ENCODE results near the gene AHNAK.
A peak's percentile ranks its signal among the peaks of the same experiment; 100 is the strongest.

AHNAK gene

GRCh38 chr11:62423012-62423411 lies 123.6 kb downstream of the AHNAK start:
- TF ChIP-seq ZNF19 (tag by site-specific recombination; IDR thresholded peaks at IDR 0.05; ENCODE audit: low read depth) (no peak), ZIC2 (tag by site-specific recombination; IDR thresholded peaks at IDR 0.05) (peak; percentile 43; the same call in 1 of the 2 replicates), GLIS1 (tag by site-specific recombination; IDR thresholded peaks at IDR 0.05) (peak; percentile 51; the same call in 1 of the 2 replicates)
- ChIA-PET CTCF (interaction anchor here (0.7 to 7.8 kb wide), 8 partner anchors 28 to 271 kb away, joined by 3 to 188 read pairs (median 8); no protein-coding TSS in a partner anchor), POLR2A (interaction anchor here (0.7 to 1.6 kb wide), 3 partner anchors 121 to 170 kb away, joined by 4 to 5 read pairs (median 5); no protein-coding TSS in a partner anchor)
- no peaks in the 10 kb centered on the region for H3K9me3 ChIP-seq (ENCODE audit: control insufficient read depth, insufficient read depth, low read depth, low read length)
- H3K4me1 ChIP-seq (ENCODE audit: control insufficient read depth, insufficient read depth, low read length) = peaks cover 3% of the 10 kb centered on the region
- no peak overlapping the region for H3K4me3 ChIP-seq (ENCODE audit: low read depth, low read length)
- H3K36me3 ChIP-seq (ENCODE audit: control insufficient read depth in 2 of 2, insufficient read depth in 1 of 2, low read length in 2 of 2) = no peaks in the 10 kb centered on the region
- no peak overlapping the region for H3K27ac ChIP-seq (ENCODE audit: extremely low read depth, low read depth, low read length)

- no peak overlapping the region for H3K4me3 ChIP-seq (ENCODE audit: low read depth, low read length)
- CTCF ChIA-PET = interaction anchor here (0.6 to 7.8 kb wide), 12 partner anchors 23 to 1776 kb away, joined by 3 to 188 read pairs (median 4); no protein-coding TSS in a partner anchor
- no peaks in the 10 kb centered on the region for H3K9me3 ChIP-seq (ENCODE audit: control insufficient read depth, insufficient read depth, low read depth, low read length)
- POLR2A ChIA-PET = interaction anchor here (0.7 to 1.6 kb wide), 2 partner anchors 122 to 179 kb away, joined by 3 to 5 read pairs; no protein-coding TSS in a partner anchor
- H3K36me3 ChIP-seq (ENCODE audit: control insufficient read depth in 2 of 2, insufficient read depth in 1 of 2, low read length in 2 of 2) = no peaks in the 10 kb centered on the region
- peaks cover 3% of the 10 kb centered on the region for H3K4me1 ChIP-seq (ENCODE audit: control insufficient read depth, insufficient read depth, low read length)
- no peak overlapping the region for H3K27ac ChIP-seq (ENCODE audit: extremely low read depth, low read depth, low read length)
- TF ChIP-seq ZNF639 (tag by site-specific recombination; IDR thresholded peaks at IDR 0.05) (no peak), ZNF76 (tag by site-specific recombination; IDR thresholded peaks at IDR 0.05; ENCODE audit: borderline replicate concordance, low read depth) (no peak), ZNF248 (tag by site-specific recombination; IDR thresholded peaks at IDR 0.05) (no peak), KLF7 (tag by site-specific recombination; IDR thresholded peaks at IDR 0.05; ENCODE audit: borderline replicate concordance) (no peak), PRDM1 (tag by site-specific recombination; IDR thresholded peaks at IDR 0.05) (no peak), TCF7L2 (IDR thresholded peaks at IDR 0.05; ENCODE audit: borderline replicate concordance, low read depth, low read length) (no peak), KLF10 (tag by site-specific recombination; IDR thresholded peaks at IDR 0.05) (no peak), ZBTB21 (tag by site-specific recombination; IDR thresholded peaks at IDR 0.05) (no peak), ZNF785 (tag by site-specific recombination; IDR thresholded peaks at IDR 0.05) (no peak)
These were observed 124.6 kb downstream of the AHNAK start for GRCh38 chr11:62421996-62422395.

- TF ChIP-seq FEZF1 (tag by site-specific recombination; IDR thresholded peaks at IDR 0.05) = no peak
- no peak for TF ChIP-seq ZNF155 (tag by site-specific recombination; IDR thresholded peaks at IDR 0.05)
- TF ChIP-seq SCRT2 (tag by site-specific recombination; IDR thresholded peaks at IDR 0.05) = no peak
- TF ChIP-seq ZNF416 (tag by site-specific recombination; IDR thresholded peaks at IDR 0.05) = no peak
- TF ChIP-seq KLF9 (tag by site-specific recombination; IDR thresholded peaks at IDR 0.05; ENCODE audit: low read depth) = no peak
- TF ChIP-seq KLF16 (tag by site-specific recombination; IDR thresholded peaks at IDR 0.05) = no peak
- no peak for TF ChIP-seq ZNF16 (tag by site-specific recombination; IDR thresholded peaks at IDR 0.05; ENCODE audit: low read depth)
- TF ChIP-seq ZNF544 (tag by site-specific recombination; IDR thresholded peaks at IDR 0.05) = no peak
- TF ChIP-seq ZNF639 (tag by site-specific recombination; IDR thresholded peaks at IDR 0.05) = no peak
- no peak for TF ChIP-seq KLF8 (tag by site-specific recombination; IDR thresholded peaks at IDR 0.05)
- POLR2A ChIA-PET = interaction anchor here (0.6 to 1.3 kb wide), 2 partner anchors 145 to 154 kb away, joined by 4 read pairs; no protein-coding TSS in a partner anchor
- CTCF ChIA-PET = interaction anchor here (1.2 to 7.8 kb wide), 3 partner anchors 26 to 140 kb away, joined by 6 to 188 read pairs (median 7); no protein-coding TSS in a partner anchor
- Histone ChIP-seq H3K9me3 (ENCODE audit: control insufficient read depth, insufficient read depth, low read depth, low read length) (no peaks in the 10 kb centered on the region), H3K4me1 (ENCODE audit: control insufficient read depth, insufficient read depth, low read length) (peaks cover 3% of the 10 kb centered on the region; the same call in 1 of the 2 replicates), H3K4me3 (ENCODE audit: low read depth, low read length) (no peak overlapping the region), H3K36me3 (ENCODE audit: control insufficient read depth in 2 of 2, insufficient read depth in 1 of 2, low read length in 2 of 2) (no peaks in the 10 kb centered on the region), H3K27ac (ENCODE audit: extremely low read depth, low read depth, low read length) (no peak overlapping the region)
These were observed 125.7 kb downstream of the AHNAK start for GRCh38 chr11:62420882-62421281.

All from HEK293 (cell line).